Caco-2 (cell line): Measurements from ENCODE around the gene TCF7L2. TPM values are rescaled to one million over a fixed set of nuclear protein-coding genes. Genes with fewer than 3 reads are reported as not detected.

Source experiments
- BruUV-seq: library from RNA; stranded (reverse); fragments of 400-500 nt; replicated peaks from 2 replicates; lab custom pipeline; 2021; lab: Mats Ljungman, UMichigan
- CTCF ChIA-PET: fragments of 300-600 bp; sonication (Branson Sonifier 250); formaldehyde crosslinking; loops from one replicate; lab custom pipeline; 2022; ENCODE audit warnings: antibody characterized with exemption; lab: Charles Lee
- POLR2A ChIA-PET: fragments of 300-600 bp; sonication (Branson Sonifier 250); formaldehyde crosslinking; loops from one replicate; lab custom pipeline; 2022; ENCODE audit warnings: antibody characterized with exemption; lab: Charles Lee
- DNase-seq, 2 experiments: peaks; one replicate each; pipeline versions ENCODE4 v3.0.0 to v3.0.0-alpha.2; 2020 to 2022
- H3K27me3 ChIP-seq: replicated peaks from 2 replicates; pipeline ENCODE4 v1.6.0; 2011; ENCODE audit warnings: low read length; ENCODE audit not compliant: control insufficient read depth, insufficient read depth
- H3K36me3 ChIP-seq: 2 replicates; pipeline ENCODE4 v1.5.1; 2011; ENCODE audit warnings: low read length; ENCODE audit not compliant: control insufficient read depth, insufficient read depth
- H3K4me1 ChIP-seq: fragments of 250-450 bp; sonication (Bioruptor Pico); 2 replicates; pipeline ENCODE4 v1.5.1; 2020; ENCODE audit warnings: mild to moderate bottlenecking
- H3K4me3 ChIP-seq: 2 replicates; pipeline ENCODE4 v1.5.1; 2011; ENCODE audit warnings: low read depth, mild to moderate bottlenecking, control low read depth, low read length
- H3K9me3 ChIP-seq: fragments of 250-450 bp; sonication (Bioruptor Pico); 2 replicates; pipeline ENCODE4 v1.5.1; 2020; ENCODE audit warnings: mild to moderate bottlenecking, moderate library complexity
- H3K27ac Mint-ChIP-seq: one replicate; pipeline ENCODE4 v1.8.0; 2022; ENCODE audit warnings: mixed read lengths; ENCODE audit not compliant: unreplicated experiment
- H3K27me3 Mint-ChIP-seq: one replicate; pipeline ENCODE4 v1.8.0; 2022; ENCODE audit warnings: mixed read lengths; ENCODE audit not compliant: insufficient read depth, unreplicated experiment
- H3K36me3 Mint-ChIP-seq: one replicate; pipeline ENCODE4 v1.8.0; 2022; ENCODE audit warnings: mild to moderate bottlenecking, mixed read lengths; ENCODE audit not compliant: insufficient read depth, unreplicated experiment
- H3K4me1 Mint-ChIP-seq: one replicate; pipeline ENCODE4 v1.8.0; 2022; ENCODE audit warnings: low read depth, mixed read lengths; ENCODE audit not compliant: unreplicated experiment
- H3K4me3 Mint-ChIP-seq: one replicate; pipeline ENCODE4 v1.8.0; 2022; ENCODE audit warnings: mild to moderate bottlenecking, moderate library complexity, mixed read lengths; ENCODE audit not compliant: unreplicated experiment
- H3K9me3 Mint-ChIP-seq: one replicate; pipeline ENCODE4 v1.8.0; 2022; ENCODE audit warnings: mixed read lengths; ENCODE audit not compliant: unreplicated experiment
- CTCF ChIP-seq, 2 experiments: fragments of 200-600 bp in 1 of 2; IDR thresholded peaks; 1 replicate in 1 of 2; 2 replicates in 1 of 2; pipeline versions ENCODE4 v1.5.1 to v1.8.0; 2011 to 2022; ENCODE audit warnings: antibody characterized with exemption in 1 of 2, control low read depth in 1 of 2, inconsistent platforms in 1 of 2, low read depth in 1 of 2, low read length in 1 of 2, mild to moderate bottlenecking in 1 of 2, moderate library complexity in 1 of 2; ENCODE audit not compliant: insufficient read depth in 1 of 2, severe bottlenecking in 1 of 2, unreplicated experiment in 1 of 2
- intact Hi-C: fragments of 100-400 bp; cut with micrococcal nuclease; formaldehyde crosslinking; loops from one replicate; pipeline ENCODE4 v1.10.0; 2022; ENCODE audit not compliant: unreplicated experiment
- total RNA-seq: library from RNA; stranded (reverse); gene quantifications from 2 replicates; pipeline ENCODE4 v1.2.3, GENCODE V29; 2022

The TCF7L2 gene
- total RNA-seq, 1 experiment from 2014 or later: 45.4 TPM

- Histone ChIP-seq H3K4me1 (peaks cover 36% of the 10 kb centered on the region), H3K4me3 (no peak overlapping the region), H3K9me3 (no peaks in the 10 kb centered on the region), H3K36me3 (peaks cover 5% of the 10 kb centered on the region; the same call in 1 of the 2 replicates), H3K27me3 (no peaks in the 10 kb centered on the region)
- intact Hi-C loops: no loop called here
- CTCF ChIA-PET: no interaction called here
- peaks cover 47% of the 10 kb centered on the region for H3K36me3 Mint-ChIP-seq
- no peak overlapping the region for H3K4me3 Mint-ChIP-seq
- no TSS peak for BruUV-seq
- peaks cover 43% of the 10 kb centered on the region for H3K4me1 Mint-ChIP-seq
- POLR2A ChIA-PET: interaction anchor here (0.7 kb wide), 1 partner anchor 60 kb away, joined by 11 read pairs; no protein-coding TSS in a partner anchor
- no peaks in the 10 kb centered on the region for H3K27me3 Mint-ChIP-seq
- DNase-seq: no peak
- no peak for TF ChIP-seq CTCF (IDR thresholded peaks at IDR 0.05; ENCODE audit: insufficient read depth in 1 of 2, low read depth in 1 of 2, low read length in 1 of 2, severe bottlenecking in 1 of 2, unreplicated experiment in 1 of 2)
- no peaks in the 10 kb centered on the region for H3K9me3 Mint-ChIP-seq
- H3K27ac Mint-ChIP-seq: no peak overlapping the region
These were observed 75.4 kb downstream of the TCF7L2 start for GRCh38 chr10:113025487-113025886.

- no peak for TF ChIP-seq CTCF (IDR thresholded peaks at IDR 0.05; ENCODE audit: insufficient read depth in 1 of 2, low read depth in 1 of 2, low read length in 1 of 2, severe bottlenecking in 1 of 2, unreplicated experiment in 1 of 2)
- Histone ChIP-seq H3K4me3 (no peak overlapping the region), H3K36me3 (peaks cover under 1% of the 10 kb centered on the region; the same call in 1 of the 2 replicates), H3K4me1 (peaks cover 28% of the 10 kb centered on the region), H3K27me3 (no peaks in the 10 kb centered on the region), H3K9me3 (no peaks in the 10 kb centered on the region)
- Mint-ChIP-seq H3K27me3 (no peaks in the 10 kb centered on the region), H3K4me3 (peak overlapping the region; percentile 30), H3K27ac (peak overlapping the region; percentile 75), H3K36me3 (peaks cover 52% of the 10 kb centered on the region), H3K4me1 (peaks cover 37% of the 10 kb centered on the region), H3K9me3 (no peaks in the 10 kb centered on the region)
- no peak for DNase-seq
- intact Hi-C loops: no loop called here
- POLR2A ChIA-PET: no interaction called here
- BruUV-seq: no TSS peak
- CTCF ChIA-PET: no interaction called here
These were observed 76.6 kb downstream of the TCF7L2 start for GRCh38 chr10:113026679-113027078.

- H3K27me3 Mint-ChIP-seq: no peaks in the 10 kb centered on the region
- Histone ChIP-seq H3K9me3 (no peaks in the 10 kb centered on the region), H3K36me3 (peaks cover 1% of the 10 kb centered on the region; the same call in 1 of the 2 replicates), H3K4me1 (peaks cover 28% of the 10 kb centered on the region), H3K27me3 (no peaks in the 10 kb centered on the region), H3K4me3 (no peak overlapping the region)
- H3K4me1 Mint-ChIP-seq: peaks cover 32% of the 10 kb centered on the region
- peaks cover 48% of the 10 kb centered on the region for H3K36me3 Mint-ChIP-seq
- no peaks in the 10 kb centered on the region for H3K9me3 Mint-ChIP-seq
- no peak for TF ChIP-seq CTCF (IDR thresholded peaks at IDR 0.05; ENCODE audit: insufficient read depth in 1 of 2, low read depth in 1 of 2, low read length in 1 of 2, severe bottlenecking in 1 of 2, unreplicated experiment in 1 of 2)
- intact Hi-C loops: no loop called here
- peak overlapping the region; percentile 30 for H3K4me3 Mint-ChIP-seq
- peak overlapping the region; percentile 75 for H3K27ac Mint-ChIP-seq
- DNase-seq: no peak
- ChIA-PET CTCF (no interaction called here), POLR2A (no interaction called here)
- BruUV-seq: no TSS peak
These were observed 77.2 kb downstream of the TCF7L2 start for GRCh38 chr10:113027230-113027573.
